OCI-LY7 (cell line): Measurements from ENCODE around the gene PNKP. TPM values are rescaled to one million over a fixed set of nuclear protein-coding genes. Genes with fewer than 3 reads are reported as not detected.

Experiments
- BruUV-seq: library from RNA; stranded (reverse); fragments of 400-500 nt; replicated peaks from 2 replicates; lab custom pipeline; 2021; lab: Mats Ljungman, UMichigan
- CTCF ChIA-PET: fragments of 300-600 bp; sonication (Branson Sonifier 250); formaldehyde crosslinking; loops from one replicate; lab custom pipeline; 2022; ENCODE audit warnings: antibody characterized with exemption; ENCODE audit not compliant: unreplicated experiment; lab: Charles Lee
- POLR2A ChIA-PET: fragments of 300-600 bp; sonication (Branson Sonifier 250); formaldehyde crosslinking; loops from one replicate; lab custom pipeline; 2022; ENCODE audit warnings: antibody characterized with exemption; lab: Charles Lee
- DNase-seq: peaks from one replicate; pipeline ENCODE4 v3.0.0-alpha.2; 2015; ENCODE audit warnings: low spot score
- H2AFZ ChIP-seq: fragments of 200-600 bp; sonication (generic), shearing (Covaris generic); 2 replicates; pipeline ENCODE4 v1.6.1; 2014; ENCODE audit warnings: mild to moderate bottlenecking, antibody characterized with exemption, low read length, moderate library complexity
- H3K27ac ChIP-seq: fragments of 200-600 bp; sonication (generic); 2 replicates; pipeline ENCODE4 v1.5.1; 2014; ENCODE audit warnings: mixed run types, low read depth, mild to moderate bottlenecking, moderate library complexity, low read length, inconsistent platforms; ENCODE audit not compliant: poor library complexity, severe bottlenecking
- H3K36me3 ChIP-seq: fragments of 200-600 bp; sonication (generic); 2 replicates; pipeline ENCODE4 v1.6.1; 2014; ENCODE audit warnings: mild to moderate bottlenecking, antibody characterized with exemption, low read length, moderate library complexity, mixed read lengths; ENCODE audit not compliant: insufficient read depth
- H3K4me1 ChIP-seq: fragments of 200-600 bp; sonication (generic); 2 replicates; pipeline ENCODE4 v1.5.1; 2014; ENCODE audit warnings: mild to moderate bottlenecking, low read length; ENCODE audit not compliant: insufficient read depth, poor library complexity, severe bottlenecking
- H3K4me2 ChIP-seq: fragments of 200-600 bp; sonication (generic); 2 replicates; pipeline ENCODE4 v1.6.1; 2014; ENCODE audit warnings: mild to moderate bottlenecking, low read length
- H3K4me3 ChIP-seq: fragments of 200-600 bp; sonication (generic); 2 replicates; pipeline ENCODE4 v1.5.1; 2014; ENCODE audit warnings: mild to moderate bottlenecking, low read depth, low read length; ENCODE audit not compliant: poor library complexity, severe bottlenecking
- H3K79me2 ChIP-seq: fragments of 200-600 bp; sonication (generic); 2 replicates; pipeline ENCODE4 v1.6.1; 2016; ENCODE audit warnings: low read depth, mild to moderate bottlenecking, low read length, moderate library complexity, mixed read lengths; ENCODE audit not compliant: insufficient read depth
- H3K9me2 ChIP-seq: fragments of 200-600 bp; sonication (generic); 2 replicates; pipeline ENCODE4 v1.6.1; 2016; ENCODE audit warnings: mild to moderate bottlenecking, low read length, mixed read lengths; ENCODE audit not compliant: insufficient read depth
- H3K9me3 ChIP-seq: fragments of 200-600 bp; sonication (generic); 2 replicates; pipeline ENCODE4 v1.6.1; 2014; ENCODE audit warnings: mild to moderate bottlenecking, mixed run types, low read length, mixed read lengths
- H4K20me1 ChIP-seq: fragments of 200-600 bp; sonication (generic); 2 replicates; pipeline ENCODE4 v1.6.1; 2014; ENCODE audit warnings: mild to moderate bottlenecking, antibody characterized with exemption, low read length, moderate library complexity, mixed read lengths; ENCODE audit not compliant: insufficient read depth
- EZH2phosphoT487 ChIP-seq: fragments of 200-600 bp; sonication (generic); IDR thresholded peaks from 2 replicates; pipeline ENCODE4 v1.6.1; 2018; ENCODE audit warnings: low read depth, borderline replicate concordance, mild to moderate bottlenecking, mixed run types, antibody characterized with exemption, low read length, moderate library complexity, mixed read lengths
- intact Hi-C: fragments of 100-400 bp; cut with micrococcal nuclease; formaldehyde crosslinking; loops from one replicate; pipeline ENCODE4 v1.10.0; 2022; ENCODE audit not compliant: unreplicated experiment
- total RNA-seq, 2 experiments: library from RNA; depleted of rRNA in 1 of 2; stranded (reverse); fragments of >200 nt in 1 of 2; shearing (Covaris generic) in 1 of 2; gene quantifications; 2 replicates each; pipeline ENCODE4 v1.2.3, GENCODE V29; 2014 to 2022
- TF ChIP-seq, protein P1 (sequence below): fragments of 200-600 bp; sonication (generic); conservative IDR thresholded peaks from 2 replicates; pipeline ENCODE4 v1.5.1; 2014; ENCODE audit warnings: mild to moderate bottlenecking, antibody characterized with exemption, low read length, moderate library complexity, mixed read lengths

Gene PNKP
- total RNA-seq, 2 experiments from 2014 or later, result 90.9 to 118 TPM

DNA sequence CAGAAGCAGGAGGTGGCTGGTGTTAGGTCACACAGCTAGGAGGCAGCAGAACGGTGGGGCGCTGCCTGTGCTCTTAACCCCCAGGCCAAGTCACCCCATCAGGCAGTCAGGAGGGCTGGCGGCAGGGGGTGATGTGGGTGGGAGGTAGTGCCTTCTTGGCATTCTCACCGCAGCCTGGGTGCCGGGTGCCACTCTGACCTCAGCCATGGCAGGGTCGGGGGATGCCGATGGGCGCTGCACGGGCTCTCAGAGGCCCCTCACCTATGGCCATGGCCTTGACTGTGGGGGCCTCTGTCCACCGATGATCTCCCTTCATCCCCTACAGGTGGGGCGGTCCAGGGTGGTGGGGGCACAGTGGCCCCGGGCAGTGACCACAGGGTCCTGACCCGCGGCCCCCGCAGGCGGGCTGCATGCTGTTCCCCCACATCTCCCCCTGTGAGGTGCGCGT, 10.8 kb downstream of the PNKP start:
- CTCF ChIA-PET, result no interaction called here
- Histone ChIP-seq H3K9me2 (no peaks in the 10 kb centered on the region), H3K9me3 (no peaks in the 10 kb centered on the region), H3K4me2 (no peak overlapping the region), H3K27ac (no peak overlapping the region), H4K20me1 (peaks cover 20% of the 10 kb centered on the region), H3K79me2 (peaks cover 24% of the 10 kb centered on the region), H3K36me3 (peaks cover 82% of the 10 kb centered on the region), H2AFZ (no peak overlapping the region), H3K4me1 (peaks cover 21% of the 10 kb centered on the region), H3K4me3 (no peak overlapping the region)
- POLR2A ChIA-PET, result no interaction called here
- no TSS peak for BruUV-seq
- intact Hi-C loops, result no loop called here
- DNase-seq, result no peak
- TF ChIP-seq, protein P1, sequence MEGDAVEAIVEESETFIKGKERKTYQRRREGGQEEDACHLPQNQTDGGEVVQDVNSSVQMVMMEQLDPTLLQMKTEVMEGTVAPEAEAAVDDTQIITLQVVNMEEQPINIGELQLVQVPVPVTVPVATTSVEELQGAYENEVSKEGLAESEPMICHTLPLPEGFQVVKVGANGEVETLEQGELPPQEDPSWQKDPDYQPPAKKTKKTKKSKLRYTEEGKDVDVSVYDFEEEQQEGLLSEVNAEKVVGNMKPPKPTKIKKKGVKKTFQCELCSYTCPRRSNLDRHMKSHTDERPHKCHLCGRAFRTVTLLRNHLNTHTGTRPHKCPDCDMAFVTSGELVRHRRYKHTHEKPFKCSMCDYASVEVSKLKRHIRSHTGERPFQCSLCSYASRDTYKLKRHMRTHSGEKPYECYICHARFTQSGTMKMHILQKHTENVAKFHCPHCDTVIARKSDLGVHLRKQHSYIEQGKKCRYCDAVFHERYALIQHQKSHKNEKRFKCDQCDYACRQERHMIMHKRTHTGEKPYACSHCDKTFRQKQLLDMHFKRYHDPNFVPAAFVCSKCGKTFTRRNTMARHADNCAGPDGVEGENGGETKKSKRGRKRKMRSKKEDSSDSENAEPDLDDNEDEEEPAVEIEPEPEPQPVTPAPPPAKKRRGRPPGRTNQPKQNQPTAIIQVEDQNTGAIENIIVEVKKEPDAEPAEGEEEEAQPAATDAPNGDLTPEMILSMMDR, result no peak
- no peak for TF ChIP-seq EZH2phosphoT487

DNA sequence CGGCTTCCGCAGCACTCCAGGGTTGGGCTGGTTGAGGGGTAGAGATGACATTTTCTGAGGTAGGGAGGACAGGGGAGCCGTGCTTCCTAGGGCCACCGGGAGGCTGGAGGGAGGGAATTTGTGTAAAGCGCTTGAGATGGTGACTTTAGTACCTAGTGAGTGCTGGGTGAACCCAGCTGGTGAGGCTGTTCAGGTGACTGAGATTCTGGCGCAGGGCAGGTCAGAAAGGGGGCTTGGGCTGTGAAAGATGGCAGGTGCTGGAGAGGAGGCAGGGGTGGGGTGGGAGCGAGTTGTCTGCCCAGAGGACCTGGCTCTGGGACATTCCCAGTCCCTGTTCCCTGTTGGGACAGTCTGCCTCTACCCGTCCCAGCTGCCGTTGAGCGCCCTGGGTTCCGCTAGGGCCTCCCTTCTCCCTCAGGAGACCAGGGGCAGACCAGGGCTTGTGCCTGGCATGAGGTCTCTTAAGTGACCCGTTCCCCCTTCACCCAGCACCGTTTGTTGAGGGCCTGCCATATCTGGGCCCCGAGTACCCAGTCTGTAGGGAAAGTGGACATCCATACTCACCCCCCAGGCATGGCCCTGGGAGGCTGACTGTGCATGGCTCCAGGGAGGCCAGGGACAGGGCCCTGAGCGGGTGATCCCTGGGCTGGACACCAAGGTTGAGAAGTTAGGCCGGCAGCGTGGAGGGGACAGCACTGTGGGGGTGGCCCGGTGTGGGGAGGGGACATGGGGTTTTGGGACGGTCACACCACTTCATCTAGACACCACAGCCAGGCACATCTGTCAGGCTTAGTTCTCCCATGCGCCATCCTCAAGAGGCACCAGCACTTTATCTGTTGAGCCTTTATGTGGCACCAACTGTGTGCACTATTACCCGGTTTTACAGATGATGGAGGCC, 11.5 kb downstream of the PNKP start:
- no peak overlapping the region for H3K4me2 ChIP-seq
- H3K4me3 ChIP-seq, result no peak overlapping the region
- no peak overlapping the region for H3K27ac ChIP-seq
- peaks cover 21% of the 10 kb centered on the region for H3K4me1 ChIP-seq
- H3K9me3 ChIP-seq, result no peaks in the 10 kb centered on the region
- peaks cover 20% of the 10 kb centered on the region for H4K20me1 ChIP-seq
- intact Hi-C loops, result no loop called here
- TF ChIP-seq, protein P1, result no peak
- no peak for TF ChIP-seq EZH2phosphoT487
- POLR2A ChIA-PET, result no interaction called here
- H3K79me2 ChIP-seq, result peaks cover 24% of the 10 kb centered on the region
- no peak for DNase-seq
- H2AFZ ChIP-seq, result no peak overlapping the region
- BruUV-seq, result no TSS peak
- CTCF ChIA-PET, result no interaction called here
- no peaks in the 10 kb centered on the region for H3K9me2 ChIP-seq
- H3K36me3 ChIP-seq, result peaks cover 75% of the 10 kb centered on the region

DNA sequence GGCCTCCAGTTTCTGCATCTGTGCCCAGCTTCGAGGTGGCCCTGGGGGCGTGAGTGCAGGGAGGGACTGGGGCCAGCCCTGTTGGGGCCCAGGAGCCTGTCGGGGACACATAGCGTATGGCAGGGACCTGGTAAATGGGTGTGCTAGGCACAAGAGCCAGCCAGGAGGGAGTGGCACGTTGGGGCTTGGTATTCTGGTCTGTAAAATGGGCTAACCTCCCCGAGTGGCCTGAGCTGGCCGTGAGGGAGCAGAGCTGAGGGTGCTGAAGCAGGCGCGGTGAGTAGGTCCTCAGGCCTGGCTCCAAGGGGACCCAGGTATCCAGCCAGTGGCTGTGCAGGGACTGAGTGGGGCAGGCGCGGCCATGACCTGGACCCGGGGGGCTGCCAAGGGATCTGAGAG, 12.1 kb downstream of the PNKP start:
- POLR2A ChIA-PET, result no interaction called here
- CTCF ChIA-PET, result no interaction called here
- TF ChIP-seq, protein P1, result no peak
- TF ChIP-seq EZH2phosphoT487, result no peak

More for the DNA sequence above, 12.1 kb downstream of the PNKP start:
- no peak overlapping the region for H3K4me2 ChIP-seq
- peaks cover 22% of the 10 kb centered on the region for H3K4me1 ChIP-seq
- H3K36me3 ChIP-seq, result peaks cover 69% of the 10 kb centered on the region
- H4K20me1 ChIP-seq, result peaks cover 20% of the 10 kb centered on the region
- no peaks in the 10 kb centered on the region for H3K9me2 ChIP-seq
- H3K9me3 ChIP-seq, result no peaks in the 10 kb centered on the region
- peaks cover 24% of the 10 kb centered on the region for H3K79me2 ChIP-seq
- H3K4me3 ChIP-seq, result no peak overlapping the region
- BruUV-seq, result no TSS peak
- intact Hi-C loops, result no loop called here
- no peak overlapping the region for H3K27ac ChIP-seq
- no peak overlapping the region for H2AFZ ChIP-seq
- no peak for DNase-seq
